Esophagus muscularis mucosa (tissue), 4 donors: ENCODE data around the gene DRAP1.

Source experiments
- CTCF ChIP-seq, 3 experiments: fragments of 200-600 bp in 2 of 3; fragments of 450-650 bp in 1 of 3; sonication (generic) in 2 of 3; IDR thresholded peaks; one replicate each; pipeline ENCODE4 v1.5.1; 2017 to 2019; ENCODE audit warnings: antibody characterized with exemption in 3 of 3, mild to moderate bottlenecking in 2 of 3, moderate library complexity in 1 of 3
- EP300 ChIP-seq: sonication (generic); formaldehyde crosslinking; IDR thresholded peaks from one replicate; pipeline ENCODE4 v1.6.1; 2017; ENCODE audit warnings: antibody characterized with exemption
- POLR2A ChIP-seq: fragments of 450-650 bp; IDR thresholded peaks from one replicate; pipeline ENCODE4 v1.6.1; 2017; ENCODE audit warnings: antibody characterized with exemption, moderate library complexity, mild to moderate bottlenecking, low read depth
- POLR2AphosphoS5 ChIP-seq, 2 donors: sonication (generic); formaldehyde crosslinking; IDR thresholded peaks; one replicate each; pipeline ENCODE4 v1.6.1; 2017; ENCODE audit warnings: antibody characterized with exemption in 2 of 2

GRCh38 chr11:65946655-65947054 lies 27.4 kb downstream of the DRAP1 start:
- TF ChIP-seq POLR2A (no peak), CTCF (IDR thresholded peaks at IDR 0.05) (no peak), EP300 (no peak), POLR2AphosphoS5 (IDR thresholded peaks at IDR 0.05) (no peak)
